NCI-H1417 treated with DMSO at 0.1 percent for 48 hours (cell line): ENCODE data around the gene ILKAP.

ENCODE experiments used
- DNase-seq: peaks from one replicate; lab custom pipeline; 2025; lab: John Stamatoyannopoulos, UW

The ILKAP gene, protein sequence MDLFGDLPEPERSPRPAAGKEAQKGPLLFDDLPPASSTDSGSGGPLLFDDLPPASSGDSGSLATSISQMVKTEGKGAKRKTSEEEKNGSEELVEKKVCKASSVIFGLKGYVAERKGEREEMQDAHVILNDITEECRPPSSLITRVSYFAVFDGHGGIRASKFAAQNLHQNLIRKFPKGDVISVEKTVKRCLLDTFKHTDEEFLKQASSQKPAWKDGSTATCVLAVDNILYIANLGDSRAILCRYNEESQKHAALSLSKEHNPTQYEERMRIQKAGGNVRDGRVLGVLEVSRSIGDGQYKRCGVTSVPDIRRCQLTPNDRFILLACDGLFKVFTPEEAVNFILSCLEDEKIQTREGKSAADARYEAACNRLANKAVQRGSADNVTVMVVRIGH

GRCh38 chr2:238203094-238203972 lies at the start of gene ILKAP:
Gene ILKAP, minus strand, starts transcription at chr2:238203695. Its CDS starts 142 bp downstream, at chr2:238203553.
- peak; percentile 30 for DNase-seq

GRCh38 chr2:238252766-238253630 lies 49.5 kb upstream of the ILKAP start:
- no peak for DNase-seq

GRCh38 chr2:238251986-238252385 lies 48.5 kb upstream of the ILKAP start:
- no peak for DNase-seq

- no peak for DNase-seq
Observed at GRCh38 chr2:238251331-238251730, 47.8 kb upstream of the ILKAP start.

DNA sequence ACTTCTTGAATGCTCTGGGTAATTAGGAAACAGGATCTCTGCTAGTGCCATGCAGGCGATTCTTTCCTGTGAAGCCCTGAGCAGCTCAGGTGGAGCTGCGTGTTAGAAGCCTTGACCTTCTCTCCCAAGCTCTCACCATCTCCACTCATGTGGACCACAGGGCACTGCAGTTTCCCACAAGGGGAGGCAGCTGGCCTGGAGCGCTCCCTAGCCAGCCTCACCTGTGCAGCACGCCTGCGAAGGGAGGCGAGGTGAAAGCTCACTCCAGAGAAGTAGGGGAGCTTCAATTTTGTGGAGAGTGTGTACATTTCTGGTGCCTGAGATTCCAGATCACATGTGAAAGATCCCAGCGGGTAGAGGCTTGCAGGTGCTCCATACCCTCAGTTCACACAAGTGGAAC lies 47.4 kb upstream of the ILKAP start:
- DNase-seq = no peak

GRCh38 chr2:238247841-238248453 lies 44.5 kb upstream of the ILKAP start:
- no peak for DNase-seq

GRCh38 chr2:238247002-238247822 lies 43.7 kb upstream of the ILKAP start:
- no peak for DNase-seq

DNA sequence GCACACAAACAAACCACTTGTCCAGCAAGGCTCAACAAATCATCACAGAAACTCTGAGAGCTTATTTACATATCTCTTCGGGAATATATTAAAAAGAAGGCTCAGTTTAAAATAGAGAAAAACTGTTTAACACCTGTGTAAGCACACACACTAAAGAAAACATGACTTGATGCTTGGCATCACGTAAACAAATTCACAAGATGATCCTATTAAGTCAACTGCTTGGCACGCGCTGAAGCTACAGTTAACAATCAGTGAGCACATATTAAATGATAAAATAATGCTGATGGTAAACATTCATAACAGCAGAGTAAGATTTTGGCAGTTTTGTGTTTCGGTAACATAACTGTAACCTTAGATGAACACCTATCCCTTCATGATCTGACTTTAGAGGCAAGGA lies 40.7 kb upstream of the ILKAP start:
- DNase-seq = no peak

DNA sequence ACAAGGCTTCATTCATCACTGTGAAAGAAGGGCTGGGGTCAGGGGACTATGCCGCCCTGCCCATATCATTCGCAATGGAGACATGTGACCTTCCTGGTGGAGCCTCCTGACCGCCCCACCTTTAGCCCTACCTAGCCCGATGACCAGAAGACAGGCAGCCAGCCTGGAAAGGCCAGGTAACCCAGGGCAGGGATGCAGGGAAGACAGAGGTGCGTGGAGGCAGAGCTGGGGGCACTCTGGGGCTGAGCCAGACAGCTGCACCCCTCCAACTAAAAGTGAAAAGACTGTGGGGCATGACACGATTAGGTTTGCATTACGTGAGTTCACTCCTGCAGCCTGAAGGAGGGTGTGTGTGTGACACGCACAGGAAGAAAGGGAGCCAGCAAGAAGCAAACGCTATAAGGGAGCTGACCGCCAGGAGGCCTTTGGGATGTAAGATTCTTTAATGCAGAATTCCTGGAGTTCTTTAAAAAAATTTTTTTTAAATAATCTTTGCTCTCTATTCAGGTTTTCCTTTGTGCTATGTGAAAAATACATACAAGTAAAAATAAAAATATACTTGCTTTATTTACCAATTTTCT lies 40.1 kb upstream of the ILKAP start:
- no peak for DNase-seq

- DNase-seq = no peak
Observed at GRCh38 chr2:238242731-238243495, 39.4 kb upstream of the ILKAP start.

DNA sequence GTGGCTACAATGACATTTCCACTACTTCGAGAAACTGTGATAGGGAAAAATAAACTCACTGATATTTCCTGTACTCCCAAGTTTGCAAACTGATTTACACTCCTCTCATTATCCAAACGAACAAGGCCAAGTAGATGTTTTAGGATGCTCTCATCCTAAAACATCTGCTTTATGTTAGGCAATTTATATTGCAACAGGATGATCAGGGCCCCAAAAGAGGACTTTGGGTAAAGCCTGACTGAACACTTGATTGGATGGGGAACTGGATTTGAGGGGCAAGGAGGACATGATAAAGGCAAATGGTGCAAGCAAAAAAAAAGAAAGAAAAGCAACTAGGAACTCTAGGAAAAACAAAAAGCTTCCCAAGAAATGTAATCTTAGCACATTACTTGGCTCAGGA lies 38.5 kb upstream of the ILKAP start:
- no peak for DNase-seq

DNA sequence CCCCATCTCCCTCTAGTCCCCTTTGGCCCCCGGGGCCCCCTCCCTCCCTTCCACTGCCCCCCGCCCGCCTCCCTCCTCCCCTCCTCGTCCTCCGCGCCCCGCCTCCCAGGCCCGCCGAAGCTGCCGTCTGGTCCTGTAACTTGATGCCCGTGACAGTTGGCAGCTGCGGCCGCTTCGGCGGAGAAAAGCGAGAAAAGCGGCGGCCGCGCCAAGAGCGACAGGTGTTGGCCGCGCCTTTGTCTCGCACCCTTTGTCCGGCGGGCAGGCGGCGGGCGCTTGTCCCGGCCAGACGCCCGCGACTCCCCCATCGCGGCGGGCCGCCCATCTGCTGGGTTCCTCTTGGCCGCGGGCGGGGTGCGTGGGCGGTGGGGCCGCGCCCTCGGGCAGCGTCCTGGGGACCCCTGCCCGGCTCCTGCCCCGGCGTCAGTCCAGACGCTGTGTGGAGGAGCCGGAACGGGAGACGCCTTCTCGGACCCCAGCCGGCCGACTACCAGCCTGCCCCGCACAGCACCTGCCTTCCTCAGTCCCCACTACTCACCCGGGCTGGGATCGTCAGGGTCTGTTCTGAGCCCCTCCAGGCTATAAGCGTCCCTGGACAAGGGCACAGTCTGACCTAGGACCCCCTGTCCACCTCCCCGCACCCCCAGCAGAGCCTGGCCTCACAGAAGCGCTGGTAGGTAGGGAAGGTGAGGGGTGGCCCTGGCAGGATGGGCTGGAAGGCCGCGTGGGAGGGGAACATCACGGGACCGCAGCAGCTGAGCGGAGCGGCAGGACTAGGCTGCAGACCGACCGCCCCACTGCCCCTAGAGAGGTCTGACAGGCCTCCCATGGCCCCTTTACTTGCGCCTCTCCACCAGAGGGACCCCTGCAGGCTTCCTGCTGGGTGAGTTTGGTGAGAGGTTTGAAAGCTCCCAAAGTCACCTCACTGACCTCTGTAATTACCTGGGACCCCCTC lies 37.5 kb upstream of the ILKAP start:
- no peak for DNase-seq

GRCh38 chr2:238239863-238240756 lies 36.6 kb upstream of the ILKAP start, which contains the start of gene HES6:
Gene HES6, minus strand, starts transcription at chr2:238240038. Its CDS starts 133 bp downstream, at chr2:238239905.
- DNase-seq = peak; percentile 86

DNA sequence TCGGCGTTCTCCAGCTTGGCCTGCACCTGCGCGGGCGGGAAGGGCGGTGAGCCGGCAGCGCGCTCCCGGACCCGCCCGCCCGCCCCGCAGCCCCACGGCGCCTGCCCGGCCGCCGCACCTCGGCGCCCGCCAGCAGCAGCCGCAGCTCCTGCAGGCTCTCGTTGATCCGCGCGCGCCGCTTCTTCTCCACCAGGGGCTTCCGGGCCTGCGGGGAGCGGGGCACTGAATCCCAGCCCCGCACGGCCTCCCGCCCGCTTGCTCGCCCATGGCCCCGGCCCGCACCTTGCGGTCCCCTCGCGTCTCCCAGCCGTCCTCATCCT lies 36.0 kb upstream of the ILKAP start:
- no peak for DNase-seq

DNA sequence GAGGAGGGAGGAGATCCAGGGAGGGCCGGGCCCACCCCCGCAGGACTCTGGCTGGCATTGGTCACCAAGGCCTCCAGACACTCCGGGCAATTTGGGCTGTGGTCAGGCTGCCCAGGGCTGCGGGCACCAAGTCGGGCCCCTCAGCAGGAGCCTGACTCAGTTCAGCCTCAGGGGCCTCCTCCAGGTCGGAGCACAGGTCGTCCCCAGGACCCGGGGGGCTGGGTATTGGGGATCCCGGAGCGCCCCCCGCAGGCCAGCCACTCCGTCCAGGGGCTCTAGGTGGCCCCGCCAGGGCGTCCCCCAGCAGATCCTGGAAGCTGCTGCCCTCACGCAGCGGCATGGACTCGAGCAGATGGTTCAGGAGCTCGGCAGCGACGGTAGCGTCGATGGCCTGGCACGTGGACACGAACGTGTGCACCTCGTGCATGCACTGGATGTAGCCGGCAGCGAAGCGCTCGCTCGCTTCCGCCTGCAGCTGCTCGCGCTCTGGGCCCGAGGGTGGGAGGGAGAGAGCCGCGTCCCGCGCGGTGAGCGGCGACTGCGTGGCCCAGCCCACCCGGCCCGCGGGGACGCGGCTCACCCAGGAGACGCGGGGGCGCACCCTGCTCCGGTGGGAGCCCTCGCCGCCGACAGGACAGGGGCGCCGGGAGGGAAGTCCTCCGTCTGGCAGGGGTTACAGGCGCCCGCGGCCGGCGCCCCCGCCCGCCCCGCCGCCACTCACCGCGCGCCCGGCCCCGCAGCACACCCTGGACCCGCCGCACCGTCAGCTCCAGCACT lies 35.5 kb upstream of the ILKAP start:
- no peak for DNase-seq

- DNase-seq = no peak
Observed at GRCh38 chr2:238238311-238238765, 34.8 kb upstream of the ILKAP start.
